ENCODE measurements around the gene WDR31. TPM values are rescaled to one million over a fixed set of nuclear protein-coding genes. Genes with fewer than 3 reads are reported as not detected.

WDR31 gene
- total RNA-seq, 1 donor from 2014 or later: 0.35 TPM

GRCh38 chr9:113275157-113276131, 64.6 kb downstream of the WDR31 start, which contains the start of the genes CDC26 and PRPF4:
TSS of gene CDC26 (minus strand) at chr9:113275572. CDS start at chr9:113272507, 3,065 bp downstream.
TSS of gene PRPF4 (plus strand) at chr9:113275658. CDS start at chr9:113275744, 86 bp downstream.
- H3K4me3 ChIP-seq (ENCODE audit: low read depth, low read length): peak within 1 kb of the TSS; percentile 79
- DNase-seq (ENCODE audit: low read depth): peak; percentile 87
- no peak for TF ChIP-seq CTCF (conservative IDR thresholded peaks at IDR 0.05; ENCODE audit: low read depth, low read length)

GRCh38 chr9:113274474-113275156, 65.5 kb downstream of the WDR31 start:
- H3K4me3 ChIP-seq (ENCODE audit: low read depth, low read length): peak overlapping the region; percentile 79
- DNase-seq (ENCODE audit: low read depth): peak; percentile 7
- peak; percentile 75 for TF ChIP-seq CTCF (conservative IDR thresholded peaks at IDR 0.05; ENCODE audit: low read depth, low read length)

- no peak for DNase-seq (ENCODE audit: low read depth)
Measured at GRCh38 chr9:113269871-113270270, 70.2 kb downstream of the WDR31 start.

GRCh38 chr9:113269355-113269754, 70.7 kb downstream of the WDR31 start:
- no peak for DNase-seq (ENCODE audit: low read depth)
- no peak overlapping the region for H3K4me3 ChIP-seq (ENCODE audit: low read depth, low read length)
- TF ChIP-seq CTCF (conservative IDR thresholded peaks at IDR 0.05; ENCODE audit: low read depth, low read length): no peak

More at GRCh38 chr9:113269871-113270270, 70.2 kb downstream of the WDR31 start:
- H3K4me3 ChIP-seq (ENCODE audit: low read depth, low read length): no peak overlapping the region
- TF ChIP-seq CTCF (conservative IDR thresholded peaks at IDR 0.05; ENCODE audit: low read depth, low read length): no peak

- H3K4me3 ChIP-seq (ENCODE audit: low read depth, low read length): no peak overlapping the region
- no peak for TF ChIP-seq CTCF (conservative IDR thresholded peaks at IDR 0.05; ENCODE audit: low read depth, low read length)
- DNase-seq (ENCODE audit: low read depth): no peak
Measured at GRCh38 chr9:113267911-113268566, 72.0 kb downstream of the WDR31 start.

- no peak for TF ChIP-seq CTCF (conservative IDR thresholded peaks at IDR 0.05; ENCODE audit: low read depth, low read length)
Measured at GRCh38 chr9:113266174-113266573, 73.9 kb downstream of the WDR31 start.

More at GRCh38 chr9:113266174-113266573, 73.9 kb downstream of the WDR31 start:
- no peak for DNase-seq (ENCODE audit: low read depth)
- no peak overlapping the region for H3K4me3 ChIP-seq (ENCODE audit: low read depth, low read length)
